Mesothelial cell of epicardium (in vitro differentiated cells): ENCODE results near the gene CBX4. TPM values are rescaled to one million over a fixed set of nuclear protein-coding genes. Genes with fewer than 3 reads are reported as not detected.

Source experiments
- DNase-seq, 2 experiments: peaks; one replicate each; pipeline ENCODE4 v3.0.0; 2021; ENCODE audit warnings: low spot score in 2 of 2; ENCODE audit not compliant: unreplicated experiment in 2 of 2
- H3K27ac Mint-ChIP-seq: 2 replicates; pipeline ENCODE4 v1.8.0; 2021; ENCODE audit warnings: mixed read lengths
- H3K27me3 Mint-ChIP-seq: 2 replicates; pipeline ENCODE4 v1.8.0; 2021; ENCODE audit warnings: low read depth, mixed read lengths
- H3K36me3 Mint-ChIP-seq: 2 replicates; pipeline ENCODE4 v1.8.0; 2021; ENCODE audit warnings: mixed read lengths
- H3K4me1 Mint-ChIP-seq: 2 replicates; pipeline ENCODE4 v1.8.0; 2021; ENCODE audit warnings: mixed read lengths
- H3K4me3 Mint-ChIP-seq: 2 replicates; pipeline ENCODE4 v1.8.0; 2021; ENCODE audit warnings: mild to moderate bottlenecking, moderate library complexity, mixed read lengths
- H3K9me3 Mint-ChIP-seq: 2 replicates; pipeline ENCODE4 v1.8.0; 2021; ENCODE audit warnings: mixed read lengths
- total RNA-seq: library from RNA; stranded (reverse); gene quantifications from 3 replicates; pipeline ENCODE4 v1.2.1, GENCODE V29; 2021
- TF ChIP-seq, protein P1 (sequence below): fragments of 200-600 bp; sonication (generic); IDR thresholded peaks from one replicate; pipeline ENCODE4 v1.5.0; 2021; ENCODE audit warnings: antibody characterized with exemption; ENCODE audit not compliant: unreplicated experiment

Gene CBX4
- total RNA-seq, 1 donor from 2014 or later, result 32.1 TPM

DNA sequence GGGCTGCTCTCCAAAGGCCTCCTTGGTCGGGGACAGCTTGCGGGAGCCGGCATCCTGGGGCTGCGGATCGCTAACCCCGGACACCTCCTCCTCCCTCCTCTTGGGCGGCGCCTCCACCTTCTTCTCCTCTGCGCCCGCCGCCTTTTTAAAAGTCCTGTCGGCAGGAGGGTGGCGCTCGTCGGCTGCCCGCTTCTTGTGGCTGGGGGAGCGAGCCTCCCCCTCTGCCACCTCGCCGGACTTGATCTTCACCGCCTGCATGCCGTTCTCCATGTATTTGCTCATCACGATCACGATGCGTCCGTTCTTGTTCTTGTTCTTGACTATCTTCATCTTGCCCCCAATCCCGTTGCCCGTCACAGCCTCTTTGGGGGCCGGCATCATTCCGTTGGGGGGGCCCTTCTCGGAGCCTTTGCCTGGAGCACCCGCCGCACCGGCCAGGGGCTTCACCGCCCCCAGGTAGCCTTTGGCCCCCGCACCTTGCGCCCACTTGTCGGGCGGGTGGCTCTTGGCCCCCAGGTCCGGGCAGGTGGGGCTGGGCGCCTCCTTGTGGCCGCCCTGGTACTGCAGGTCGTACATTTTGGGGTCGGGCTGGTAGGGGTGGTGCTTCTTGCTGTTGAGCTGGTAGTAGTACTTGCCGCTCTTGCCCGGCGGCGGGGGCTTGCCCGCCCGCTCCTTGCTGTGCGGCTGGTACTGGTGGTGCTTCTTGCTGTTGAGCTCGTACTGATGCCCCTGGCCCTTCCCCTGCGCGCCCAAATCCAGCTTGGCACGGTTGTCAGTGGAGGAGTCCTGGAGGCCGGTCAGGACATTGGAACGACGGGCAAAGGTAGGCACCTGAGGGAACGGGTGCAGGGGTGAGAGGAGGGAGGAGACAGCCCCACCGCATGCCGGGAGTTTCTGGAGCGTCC, 4.4 kb downstream of the CBX4 start:
- Mint-ChIP-seq H3K36me3 (peaks cover 5% of the 10 kb centered on the region), H3K4me3 (no peak overlapping the region), H3K9me3 (no peaks in the 10 kb centered on the region), H3K27ac (no peak overlapping the region), H3K4me1 (peaks cover 39% of the 10 kb centered on the region), H3K27me3 (peaks cover 35% of the 10 kb centered on the region)
- peak in 1 of 2 experiments; percentile 76 for DNase-seq
- TF ChIP-seq, protein P1, sequence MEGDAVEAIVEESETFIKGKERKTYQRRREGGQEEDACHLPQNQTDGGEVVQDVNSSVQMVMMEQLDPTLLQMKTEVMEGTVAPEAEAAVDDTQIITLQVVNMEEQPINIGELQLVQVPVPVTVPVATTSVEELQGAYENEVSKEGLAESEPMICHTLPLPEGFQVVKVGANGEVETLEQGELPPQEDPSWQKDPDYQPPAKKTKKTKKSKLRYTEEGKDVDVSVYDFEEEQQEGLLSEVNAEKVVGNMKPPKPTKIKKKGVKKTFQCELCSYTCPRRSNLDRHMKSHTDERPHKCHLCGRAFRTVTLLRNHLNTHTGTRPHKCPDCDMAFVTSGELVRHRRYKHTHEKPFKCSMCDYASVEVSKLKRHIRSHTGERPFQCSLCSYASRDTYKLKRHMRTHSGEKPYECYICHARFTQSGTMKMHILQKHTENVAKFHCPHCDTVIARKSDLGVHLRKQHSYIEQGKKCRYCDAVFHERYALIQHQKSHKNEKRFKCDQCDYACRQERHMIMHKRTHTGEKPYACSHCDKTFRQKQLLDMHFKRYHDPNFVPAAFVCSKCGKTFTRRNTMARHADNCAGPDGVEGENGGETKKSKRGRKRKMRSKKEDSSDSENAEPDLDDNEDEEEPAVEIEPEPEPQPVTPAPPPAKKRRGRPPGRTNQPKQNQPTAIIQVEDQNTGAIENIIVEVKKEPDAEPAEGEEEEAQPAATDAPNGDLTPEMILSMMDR, result peak; percentile 95

DNA sequence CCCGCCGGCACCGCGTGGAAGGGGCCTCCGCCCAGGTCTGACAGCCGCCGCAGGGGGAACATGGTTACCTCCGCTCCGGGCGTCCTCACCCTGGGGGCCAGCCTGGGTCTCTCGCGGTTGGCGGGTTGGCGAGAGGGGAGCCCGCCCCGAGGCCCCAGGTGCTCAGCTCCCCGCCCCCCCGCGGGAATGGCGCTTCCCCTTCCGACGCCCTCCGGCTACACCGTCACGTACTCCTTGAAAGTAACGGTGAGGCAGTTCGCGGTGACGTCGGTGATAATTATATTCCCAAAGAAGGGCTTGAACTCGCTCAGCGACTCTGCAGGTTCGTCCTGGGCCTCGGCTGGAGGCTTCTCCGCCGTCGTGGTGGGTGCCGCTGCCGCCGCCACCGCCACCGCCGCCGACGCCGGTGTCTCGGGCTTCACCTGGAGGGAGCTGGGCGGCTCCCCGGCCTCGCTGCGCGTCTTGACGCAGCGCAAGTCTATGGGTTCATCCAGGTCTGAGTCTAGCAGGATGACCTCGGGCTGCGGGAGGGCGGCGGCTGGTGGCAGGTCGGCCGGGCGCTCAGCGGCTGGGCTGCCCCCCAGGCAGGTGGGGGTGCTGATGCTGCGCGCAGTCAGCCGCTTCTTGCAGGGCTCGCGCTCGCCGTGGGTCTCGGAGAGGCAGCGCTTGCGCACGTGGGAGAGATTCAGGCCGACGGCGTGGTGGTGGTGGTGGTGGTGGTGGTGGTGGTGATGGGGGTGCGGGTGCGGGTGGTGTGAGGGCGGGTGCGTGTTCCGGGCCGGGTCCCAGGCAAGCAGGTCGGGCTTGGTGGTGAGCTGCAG, 5.3 kb downstream of the CBX4 start:
- H3K27ac Mint-ChIP-seq, result no peak overlapping the region
- TF ChIP-seq, protein P1, result no peak
- H3K9me3 Mint-ChIP-seq, result no peaks in the 10 kb centered on the region
- H3K4me3 Mint-ChIP-seq, result no peak overlapping the region
- H3K4me1 Mint-ChIP-seq, result peaks cover 47% of the 10 kb centered on the region
- peaks cover 37% of the 10 kb centered on the region for H3K27me3 Mint-ChIP-seq
- no peak for DNase-seq
- H3K36me3 Mint-ChIP-seq, result peaks cover 5% of the 10 kb centered on the region

DNA sequence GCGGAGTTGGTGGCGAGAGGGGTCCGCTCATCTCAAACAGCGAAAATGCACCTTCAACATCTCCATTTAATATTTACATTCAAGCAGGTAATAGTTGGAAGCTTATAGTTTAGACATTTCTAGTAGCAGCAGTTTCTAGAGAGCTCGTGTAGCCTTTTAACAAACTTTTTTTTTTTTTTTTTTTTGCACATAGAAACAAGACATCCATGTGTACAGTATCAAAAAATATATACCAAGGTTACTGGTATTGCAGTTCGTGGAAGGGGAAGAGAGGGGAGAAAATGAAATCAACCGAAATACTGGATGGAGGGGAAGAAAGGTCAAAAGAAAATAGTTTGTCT, 6.2 kb downstream of the CBX4 start:
- TF ChIP-seq, protein P1, result no peak
- Mint-ChIP-seq H3K27ac (peak overlapping the region; percentile 71), H3K4me1 (peaks cover 50% of the 10 kb centered on the region), H3K9me3 (no peaks in the 10 kb centered on the region), H3K4me3 (peak overlapping the region; percentile 59), H3K36me3 (peaks cover 5% of the 10 kb centered on the region), H3K27me3 (peaks cover 37% of the 10 kb centered on the region)
- no peak for DNase-seq

DNA sequence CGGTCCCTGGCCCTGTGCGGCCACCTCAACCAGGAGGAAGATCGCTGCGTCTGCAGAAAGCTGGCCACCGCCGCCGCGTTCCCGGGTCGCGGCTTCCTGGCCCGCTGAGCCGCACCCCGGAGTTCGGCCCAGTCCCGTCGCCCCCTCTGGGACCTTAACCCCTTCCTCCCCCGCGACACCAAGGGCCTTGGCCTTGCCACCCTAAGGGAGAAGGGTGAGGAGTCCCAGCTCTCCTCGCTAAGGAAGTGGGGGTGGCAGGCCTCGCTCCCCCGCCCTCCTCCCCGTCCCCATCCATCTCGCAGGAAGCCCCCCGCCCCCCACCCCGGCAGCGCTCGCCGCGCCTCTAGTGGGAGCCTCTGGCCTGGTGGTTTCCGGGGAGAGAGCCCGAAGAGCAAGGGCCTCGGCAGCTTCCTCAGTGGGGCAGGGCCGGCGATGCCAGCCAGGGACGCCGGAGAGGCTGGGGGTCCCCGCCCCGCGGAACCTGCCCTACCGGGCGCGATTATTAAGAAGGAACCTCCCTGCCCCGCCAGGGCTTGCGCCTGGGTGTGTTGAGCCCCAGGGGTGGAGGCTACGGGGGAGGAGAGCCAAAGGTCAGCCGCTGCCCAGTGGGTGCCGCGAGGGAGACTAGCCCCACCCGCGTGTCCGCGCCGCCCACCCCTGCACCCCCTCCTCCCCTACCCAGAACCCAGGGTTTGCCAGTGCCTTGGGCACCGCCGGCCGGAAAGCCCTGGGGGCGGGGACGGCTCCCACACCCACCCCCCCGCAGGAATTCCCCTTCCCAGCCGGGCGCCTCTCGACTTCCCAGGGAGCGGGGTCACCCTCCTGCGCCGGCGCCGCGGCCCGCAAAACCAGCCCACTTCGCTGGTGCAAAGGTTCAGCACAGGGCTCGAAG, 6.8 kb downstream of the CBX4 start:
- peaks cover 46% of the 10 kb centered on the region for H3K4me1 Mint-ChIP-seq
- H3K27me3 Mint-ChIP-seq, result peaks cover 37% of the 10 kb centered on the region
- H3K27ac Mint-ChIP-seq, result peak overlapping the region; percentile 71
- peaks cover 5% of the 10 kb centered on the region for H3K36me3 Mint-ChIP-seq
- peak overlapping the region; percentile 59 for H3K4me3 Mint-ChIP-seq
- TF ChIP-seq, protein P1, result no peak
- peak in 1 of 2 experiments; percentile 56 for DNase-seq
- H3K9me3 Mint-ChIP-seq, result no peaks in the 10 kb centered on the region
